ENCODE measurements around the gene MAPK1.
"Not testable (repeated sequence)": the region's sequence is repeated elsewhere in the genome, so short reads cannot be mapped to it uniquely, and the experiment has no call there.

GRCh38 chr22:21716395-21717122 lies 150.9 kb downstream of the MAPK1 start:
- TF ChIP-seq CTCF, POLR2A (IDR thresholded peaks at IDR 0.05): not testable (repeated sequence)

All from heart left ventricle (tissue), 13 donors.